ENCODE measurements around the gene MBOAT7. TPM values are rescaled to one million over a fixed set of nuclear protein-coding genes. Genes with fewer than 3 reads are reported as not detected.

MBOAT7 gene
- total and polyA plus RNA-seq, 2 donors (not counting 3 experiments of a cell fraction or from before 2014, with no cell fraction given), result 204 to 218 TPM

DNA sequence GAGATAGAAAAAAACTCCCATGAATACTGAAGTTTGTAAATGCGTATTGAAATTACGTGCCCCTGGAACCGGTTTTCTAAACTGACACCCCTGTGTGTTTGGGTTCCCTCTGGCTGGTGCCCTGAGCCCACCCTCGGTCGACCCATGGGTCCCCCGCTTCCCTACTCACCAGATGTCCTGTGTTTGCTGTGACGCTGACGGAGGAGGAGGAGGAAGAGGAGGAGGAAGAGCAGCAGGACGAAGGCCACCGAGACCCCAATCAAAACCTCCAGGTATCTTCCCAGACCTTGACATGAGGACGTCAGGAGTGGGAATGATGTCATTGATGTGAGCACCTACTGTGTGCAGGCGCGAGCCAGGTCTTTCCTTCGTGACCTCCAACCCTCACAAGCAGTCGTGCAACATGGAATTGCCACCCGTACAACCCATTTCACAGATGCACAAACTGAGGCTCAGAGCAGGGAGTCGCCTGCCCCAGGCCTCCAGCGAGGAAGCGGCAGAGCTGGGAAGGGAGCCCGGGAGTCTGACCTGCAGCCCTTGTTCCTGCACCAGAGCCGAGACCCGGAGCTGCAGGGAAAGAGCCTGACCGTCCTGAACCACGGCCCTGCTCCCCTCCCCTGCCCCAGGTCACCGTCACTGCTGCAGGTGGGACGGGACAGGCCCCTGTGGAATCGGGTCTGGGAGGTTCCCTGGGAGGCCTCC, 29.7 kb upstream of the MBOAT7 start:
- POLR2A ChIA-PET, result no interaction called here
- DNase-seq (ENCODE audit: low read depth, low spot score), result no peak
- Histone ChIP-seq H3K79me2 (ENCODE audit: control insufficient read depth, insufficient read depth, low read length) (no peaks in the 10 kb centered on the region), H3K9ac (replicated peaks; ENCODE audit: extremely low read depth, insufficient read depth, low read length) (no peak overlapping the region), H3K4me3 (replicated peaks in 1 of 3; ENCODE audit: insufficient read depth in 1 of 3, low read depth in 1 of 3, low read length in 3 of 3) (no peak overlapping the region), H3K27me3 (ENCODE audit: control insufficient read depth in 2 of 2, insufficient read depth in 2 of 2, low read length in 2 of 2) (no peaks in the 10 kb centered on the region), H3K4me2 (ENCODE audit: insufficient read depth, low read length) (no peak overlapping the region), H4K20me1 (replicated peaks; ENCODE audit: control insufficient read depth, extremely low read depth, insufficient read depth, low read length) (no peaks in the 10 kb centered on the region), H3K36me3 (ENCODE audit: control insufficient read depth in 2 of 2, extremely low read depth in 1 of 2, insufficient read depth in 2 of 2, low read length in 2 of 2) (no peaks in the 10 kb centered on the region), H3K4me1 (ENCODE audit: control insufficient read depth, extremely low read depth, insufficient read depth, low read length) (no peaks in the 10 kb centered on the region), H3K9me3 (replicated peaks; ENCODE audit: control insufficient read depth, insufficient read depth, low read length) (no peaks in the 10 kb centered on the region), H3K27ac (ENCODE audit: insufficient read depth, low read depth, low read length) (no peak overlapping the region), H2AFZ (ENCODE audit: low read depth, low read length) (no peak overlapping the region), H3K9me1 (replicated peaks; ENCODE audit: control insufficient read depth, extremely low read depth, insufficient read depth, low read length) (no peaks in the 10 kb centered on the region)
- CTCF ChIA-PET, result no interaction called here
- no TSS peak for BruUV-seq (replicated peaks)
- TF ChIP-seq MYC (IDR thresholded peaks at IDR 0.05; ENCODE audit: low read depth, low read length) (no peak), GATA2 (IDR thresholded peaks at IDR 0.05; ENCODE audit: insufficient read depth, insufficient read length, low read depth, low read length) (no peak), FOS (IDR thresholded peaks at IDR 0.05; ENCODE audit: borderline replicate concordance, insufficient read depth, low read length) (no peak), EZH2 (IDR thresholded peaks at IDR 0.05; ENCODE audit: borderline replicate concordance, low read depth, low read length, severe bottlenecking) (no peak), POLR2AphosphoS5 (IDR thresholded peaks at IDR 0.05; ENCODE audit: insufficient read depth, low read depth, low read length) (no peak), POLR2A (IDR thresholded peaks at IDR 0.05; ENCODE audit: low read depth, low read length) (no peak)
- TF ChIP-seq, protein P1, sequence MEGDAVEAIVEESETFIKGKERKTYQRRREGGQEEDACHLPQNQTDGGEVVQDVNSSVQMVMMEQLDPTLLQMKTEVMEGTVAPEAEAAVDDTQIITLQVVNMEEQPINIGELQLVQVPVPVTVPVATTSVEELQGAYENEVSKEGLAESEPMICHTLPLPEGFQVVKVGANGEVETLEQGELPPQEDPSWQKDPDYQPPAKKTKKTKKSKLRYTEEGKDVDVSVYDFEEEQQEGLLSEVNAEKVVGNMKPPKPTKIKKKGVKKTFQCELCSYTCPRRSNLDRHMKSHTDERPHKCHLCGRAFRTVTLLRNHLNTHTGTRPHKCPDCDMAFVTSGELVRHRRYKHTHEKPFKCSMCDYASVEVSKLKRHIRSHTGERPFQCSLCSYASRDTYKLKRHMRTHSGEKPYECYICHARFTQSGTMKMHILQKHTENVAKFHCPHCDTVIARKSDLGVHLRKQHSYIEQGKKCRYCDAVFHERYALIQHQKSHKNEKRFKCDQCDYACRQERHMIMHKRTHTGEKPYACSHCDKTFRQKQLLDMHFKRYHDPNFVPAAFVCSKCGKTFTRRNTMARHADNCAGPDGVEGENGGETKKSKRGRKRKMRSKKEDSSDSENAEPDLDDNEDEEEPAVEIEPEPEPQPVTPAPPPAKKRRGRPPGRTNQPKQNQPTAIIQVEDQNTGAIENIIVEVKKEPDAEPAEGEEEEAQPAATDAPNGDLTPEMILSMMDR (IDR thresholded peaks at IDR 0.05; ENCODE audit: extremely low read depth in 1 of 2, insufficient read depth in 1 of 2, low read depth in 1 of 2, low read length in 2 of 2), result no peak
- FAIRE-seq, result no peak
- dilution Hi-C loops (cut with MboI; ENCODE audit: extremely low pct_ligation_motif_present, low sequenced_read_pairs) (no loop called here), intact Hi-C loops (cut with micrococcal nuclease) (no loop called here)
